Mesothelial cell of epicardium (in vitro differentiated cells): ENCODE data around the gene HIPK1. TPM values are rescaled to one million over a fixed set of nuclear protein-coding genes. Genes with fewer than 3 reads are reported as not detected.

ENCODE experiments used
- DNase-seq, 2 experiments: peaks; one replicate each; pipeline ENCODE4 v3.0.0; 2021; ENCODE audit warnings: low spot score in 2 of 2; ENCODE audit not compliant: unreplicated experiment in 2 of 2
- H3K27ac Mint-ChIP-seq: 2 replicates; pipeline ENCODE4 v1.8.0; 2021; ENCODE audit warnings: mixed read lengths
- H3K27me3 Mint-ChIP-seq: 2 replicates; pipeline ENCODE4 v1.8.0; 2021; ENCODE audit warnings: low read depth, mixed read lengths
- H3K36me3 Mint-ChIP-seq: 2 replicates; pipeline ENCODE4 v1.8.0; 2021; ENCODE audit warnings: mixed read lengths
- H3K4me1 Mint-ChIP-seq: 2 replicates; pipeline ENCODE4 v1.8.0; 2021; ENCODE audit warnings: mixed read lengths
- H3K4me3 Mint-ChIP-seq: 2 replicates; pipeline ENCODE4 v1.8.0; 2021; ENCODE audit warnings: mild to moderate bottlenecking, moderate library complexity, mixed read lengths
- H3K9me3 Mint-ChIP-seq: 2 replicates; pipeline ENCODE4 v1.8.0; 2021; ENCODE audit warnings: mixed read lengths
- CTCF ChIP-seq: fragments of 200-600 bp; sonication (generic); IDR thresholded peaks from one replicate; pipeline ENCODE4 v1.5.0; 2021; ENCODE audit warnings: antibody characterized with exemption; ENCODE audit not compliant: unreplicated experiment
- total RNA-seq: library from RNA; stranded (reverse); gene quantifications from 3 replicates; pipeline ENCODE4 v1.2.1, GENCODE V29; 2021

Gene HIPK1
- total RNA-seq, 1 donor from 2014 or later: 43.9 TPM

- no peak for TF ChIP-seq CTCF
- DNase-seq: no peak
- H3K27ac Mint-ChIP-seq: no peak overlapping the region
- no peak overlapping the region for H3K4me3 Mint-ChIP-seq
- H3K4me1 Mint-ChIP-seq: peaks cover 32% of the 10 kb centered on the region
- no peaks in the 10 kb centered on the region for H3K9me3 Mint-ChIP-seq
- H3K36me3 Mint-ChIP-seq: no peaks in the 10 kb centered on the region
- H3K27me3 Mint-ChIP-seq: no peaks in the 10 kb centered on the region
Observed at GRCh38 chr1:113934511-113935055, 5.5 kb downstream of the HIPK1 start.

DNA sequence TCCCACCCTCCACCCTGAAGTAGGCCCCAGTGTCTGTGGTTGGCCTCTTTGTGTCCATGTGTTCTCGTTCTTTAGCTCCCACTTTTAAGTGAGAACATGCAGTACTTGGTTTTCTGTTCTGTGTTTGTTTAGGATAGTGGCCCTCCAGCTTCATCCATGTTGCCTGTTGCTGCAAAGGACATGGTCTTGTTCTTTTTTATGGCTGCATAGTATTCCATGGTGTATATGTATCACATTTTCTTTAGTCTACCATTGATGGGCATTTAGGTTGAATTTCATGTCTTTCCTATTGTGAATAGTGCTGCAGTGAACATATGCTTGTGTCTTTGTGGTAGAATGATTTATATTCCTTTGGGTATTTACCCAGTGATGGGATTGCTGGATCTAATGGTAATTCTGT, 6.1 kb downstream of the HIPK1 start:
- H3K9me3 Mint-ChIP-seq: no peaks in the 10 kb centered on the region
- H3K4me1 Mint-ChIP-seq: peaks cover 32% of the 10 kb centered on the region
- DNase-seq: no peak
- no peaks in the 10 kb centered on the region for H3K27me3 Mint-ChIP-seq
- TF ChIP-seq CTCF: no peak
- H3K36me3 Mint-ChIP-seq: peaks cover under 1% of the 10 kb centered on the region
- H3K4me3 Mint-ChIP-seq: no peak overlapping the region
- H3K27ac Mint-ChIP-seq: no peak overlapping the region

- Mint-ChIP-seq H3K36me3 (peaks cover 7% of the 10 kb centered on the region), H3K4me1 (peaks cover 25% of the 10 kb centered on the region), H3K4me3 (no peak overlapping the region), H3K27me3 (no peaks in the 10 kb centered on the region), H3K27ac (no peak overlapping the region), H3K9me3 (no peaks in the 10 kb centered on the region)
- TF ChIP-seq CTCF: no peak
- DNase-seq: no peak
Observed at GRCh38 chr1:113935970-113936369, 6.8 kb downstream of the HIPK1 start.

DNA sequence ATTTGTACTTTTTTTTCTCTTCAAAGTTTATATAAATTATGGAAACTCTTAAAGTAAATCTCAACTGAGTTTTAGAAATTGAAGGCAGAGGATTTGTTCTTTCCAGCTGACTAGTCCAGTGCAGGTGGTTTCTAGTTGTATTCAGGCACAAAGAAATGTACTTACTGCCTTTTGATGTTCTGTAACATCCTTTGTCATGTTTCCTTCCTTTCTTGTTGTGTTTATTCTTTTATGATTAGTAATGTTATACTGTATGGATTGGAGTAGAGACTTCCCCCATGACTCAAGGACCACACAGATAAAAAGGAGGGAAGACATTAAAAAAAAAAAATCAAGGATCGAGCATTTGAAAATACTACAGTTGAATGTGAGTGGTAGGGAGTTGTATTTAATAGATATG, 8.0 kb downstream of the HIPK1 start:
- no peak overlapping the region for H3K27ac Mint-ChIP-seq
- H3K9me3 Mint-ChIP-seq: no peaks in the 10 kb centered on the region
- DNase-seq: no peak
- no peaks in the 10 kb centered on the region for H3K27me3 Mint-ChIP-seq
- TF ChIP-seq CTCF: no peak
- peaks cover 14% of the 10 kb centered on the region for H3K4me1 Mint-ChIP-seq
- H3K36me3 Mint-ChIP-seq: peaks cover 10% of the 10 kb centered on the region
- H3K4me3 Mint-ChIP-seq: no peak overlapping the region

- no peak overlapping the region for H3K4me3 Mint-ChIP-seq
- H3K27ac Mint-ChIP-seq: no peak overlapping the region
- H3K4me1 Mint-ChIP-seq: peaks cover 10% of the 10 kb centered on the region
- H3K27me3 Mint-ChIP-seq: no peaks in the 10 kb centered on the region
- DNase-seq: no peak
- TF ChIP-seq CTCF: no peak
- H3K36me3 Mint-ChIP-seq: peaks cover 14% of the 10 kb centered on the region
- no peaks in the 10 kb centered on the region for H3K9me3 Mint-ChIP-seq
Observed at GRCh38 chr1:113938192-113938591, 9.1 kb downstream of the HIPK1 start.
